GM12864 (cell line): ENCODE measurements around the gene CORO7.

Source experiments
- DNase-seq: peaks from one replicate; pipeline ENCODE4 v3.0.0-alpha.2; 2011; ENCODE audit warnings: low read depth
- H3K4me3 ChIP-seq: 2 replicates; pipeline ENCODE4 v1.5.1; 2011; ENCODE audit warnings: mild to moderate bottlenecking, low read depth, low read length, control low read depth
- CTCF ChIP-seq: IDR thresholded peaks from 2 replicates; pipeline ENCODE4 v1.5.1; 2011; ENCODE audit warnings: low read depth, mild to moderate bottlenecking, moderate library complexity, low read length, control low read depth, inconsistent platforms; ENCODE audit errors: missing control alignments

CORO7 gene

GRCh38 chr16:4323845-4324488, 92.4 kb downstream of the CORO7 start:
- DNase-seq = no peak
- no peak overlapping the region for H3K4me3 ChIP-seq

DNA sequence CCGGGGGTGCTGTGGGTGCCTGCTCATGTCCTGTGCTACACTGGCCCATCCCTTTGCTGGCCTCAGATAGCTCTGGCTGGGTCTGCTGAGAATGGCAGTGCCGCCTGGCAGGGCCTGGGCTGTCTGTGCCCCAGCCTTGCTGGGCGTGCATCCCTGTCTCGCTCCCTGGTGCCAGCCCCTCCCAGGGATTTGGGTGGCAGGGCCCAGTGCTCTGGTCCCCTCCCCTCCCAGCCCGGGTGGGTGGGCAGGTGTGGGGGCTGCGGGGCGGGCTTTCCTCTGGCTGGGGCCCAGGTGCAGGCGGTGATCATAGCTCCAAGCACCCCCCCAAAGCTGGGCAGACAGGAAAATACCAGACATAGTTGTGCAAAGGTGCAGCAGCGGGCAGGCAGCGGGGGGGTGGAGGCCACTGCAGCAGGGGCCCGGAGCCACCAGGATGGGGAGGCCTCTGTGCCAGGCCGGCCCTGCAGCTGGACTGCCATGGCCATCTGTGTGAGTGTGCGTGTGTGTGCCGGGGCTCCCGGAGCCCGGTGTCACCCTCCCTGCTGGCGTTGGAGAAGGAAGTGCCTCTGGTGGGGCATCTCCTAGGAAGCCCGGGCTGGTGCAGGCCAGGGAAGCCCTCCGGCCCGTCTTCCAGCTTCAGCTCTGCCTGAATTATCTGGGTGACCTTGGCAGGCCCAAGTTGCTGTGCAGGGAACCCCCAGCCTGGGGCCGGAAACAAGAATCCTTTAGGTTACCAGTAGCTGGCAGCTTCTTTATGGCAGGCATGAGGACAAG, 93.1 kb downstream of the CORO7 start:
- H3K4me3 ChIP-seq = no peak overlapping the region
- no peak for TF ChIP-seq CTCF
- no peak for DNase-seq

More at GRCh38 chr16:4323845-4324488, 92.4 kb downstream of the CORO7 start:
- TF ChIP-seq CTCF = no peak

DNA sequence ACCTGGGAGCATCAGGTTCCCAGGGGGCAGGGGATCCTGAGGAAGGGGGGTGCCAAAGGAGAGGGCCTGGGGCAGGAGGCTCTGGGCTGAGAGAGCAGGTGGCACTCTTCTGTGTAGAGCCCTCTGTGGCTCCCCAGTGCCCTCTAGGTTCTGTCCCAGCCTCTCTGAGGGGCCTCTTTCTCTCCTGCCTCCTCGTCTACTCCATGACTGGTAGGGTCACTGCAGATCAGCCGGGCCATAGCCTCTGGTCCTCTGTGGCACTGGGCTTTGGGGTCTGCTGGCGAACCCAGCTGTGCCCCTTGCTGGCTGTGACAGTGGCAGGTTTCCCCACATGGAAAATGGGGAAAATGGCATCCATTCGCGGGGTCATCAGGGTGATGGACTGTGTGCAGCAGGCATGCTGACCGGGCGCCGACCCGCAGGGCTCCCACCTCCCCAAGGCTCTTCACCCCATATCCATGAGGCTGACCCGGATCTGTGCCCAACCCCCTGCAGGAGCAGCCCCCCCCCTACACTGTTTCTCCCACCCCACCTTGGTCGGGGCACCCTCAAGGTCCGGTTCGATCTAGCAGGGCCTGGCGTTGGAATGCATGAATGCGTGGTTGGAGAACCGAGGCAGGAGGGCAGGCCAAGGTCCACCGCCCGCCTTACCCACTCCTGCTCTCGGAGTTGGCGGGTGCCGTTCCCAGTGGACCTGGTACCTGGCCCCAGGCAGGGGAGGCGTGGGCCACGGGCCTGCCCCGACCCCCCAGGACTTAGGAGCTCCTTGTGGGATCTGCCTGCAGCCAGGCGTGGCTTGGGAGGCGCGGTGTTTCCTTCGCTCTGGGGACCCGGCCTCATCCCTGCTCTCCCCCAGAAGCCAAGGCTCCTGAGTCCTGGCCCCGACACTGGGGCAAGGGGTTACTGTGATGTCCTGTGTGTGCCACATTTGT, 94.0 kb downstream of the CORO7 start:
- DNase-seq = no peak
- no peak for TF ChIP-seq CTCF
- H3K4me3 ChIP-seq = no peak overlapping the region

DNA sequence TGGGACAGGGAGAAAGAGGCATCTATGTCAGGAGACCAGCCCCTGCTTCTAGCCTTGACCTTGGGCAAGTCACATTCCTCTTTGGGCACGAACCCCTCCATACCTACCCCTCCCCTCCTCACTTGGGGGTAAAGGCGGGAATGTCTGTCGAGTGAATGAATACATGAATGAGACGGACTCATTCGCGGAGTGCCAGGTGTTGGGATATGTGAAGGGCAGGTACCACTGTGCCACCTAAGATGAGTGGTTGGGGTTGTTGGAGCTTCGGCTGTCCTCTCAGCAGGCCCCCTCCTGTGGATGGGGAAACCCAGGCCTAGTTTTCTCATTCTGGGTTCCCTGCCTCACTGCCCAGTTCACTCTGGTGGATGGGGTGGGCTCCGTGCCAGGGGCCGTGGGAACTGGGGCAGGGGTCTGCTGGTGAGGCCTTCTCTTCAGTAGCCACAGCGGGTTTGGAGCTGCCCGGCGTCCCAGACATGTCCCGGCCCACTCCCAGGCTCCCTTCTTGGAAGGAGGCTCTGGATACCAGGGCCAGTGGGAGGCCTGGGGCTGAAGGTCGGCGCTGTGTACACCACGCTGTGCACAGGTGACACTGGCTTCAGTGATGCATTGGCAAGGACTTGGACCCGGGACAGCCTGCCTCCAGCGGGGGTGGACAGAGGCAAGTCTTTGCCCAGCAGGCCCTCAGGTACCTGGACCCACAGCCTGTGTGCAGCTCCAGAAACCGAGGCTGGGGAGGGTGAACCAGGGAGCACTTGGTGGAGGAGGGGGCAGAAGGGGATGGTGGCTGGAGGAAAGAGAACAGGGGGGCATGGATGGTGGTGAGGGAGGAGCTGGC, 94.9 kb downstream of the CORO7 start:
- no peak overlapping the region for H3K4me3 ChIP-seq
- TF ChIP-seq CTCF = no peak
- DNase-seq = no peak

DNA sequence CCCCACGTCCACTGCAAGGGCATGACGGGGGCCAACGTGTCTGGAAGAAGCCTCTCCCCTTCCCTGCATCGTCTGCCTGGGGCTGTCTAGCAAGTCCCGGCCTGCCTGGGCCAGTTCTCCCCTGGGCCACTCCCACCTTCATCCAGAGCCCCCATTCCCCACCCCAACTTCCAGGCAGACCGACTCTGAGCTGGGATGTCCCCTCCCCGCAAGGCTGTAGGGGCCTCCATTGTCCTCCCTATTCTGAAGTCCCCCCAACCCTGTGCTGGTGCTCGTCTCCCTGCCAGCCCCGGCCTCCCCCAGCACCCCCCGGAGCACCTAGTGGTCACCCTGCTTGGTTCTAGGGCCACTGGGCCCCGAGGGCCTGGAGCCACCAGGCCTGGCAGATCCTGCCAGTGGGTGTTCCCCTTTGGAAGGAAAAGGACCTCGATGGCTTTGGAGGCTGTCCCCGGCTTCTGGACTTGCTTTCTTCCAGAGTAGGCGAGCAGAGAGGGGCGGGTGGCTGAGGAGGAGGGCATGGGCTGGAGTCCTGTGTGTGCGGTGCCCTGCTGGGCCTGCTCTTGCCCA, 95.7 kb downstream of the CORO7 start:
- DNase-seq = no peak
- no peak overlapping the region for H3K4me3 ChIP-seq
- no peak for TF ChIP-seq CTCF
